Karpas-422 (cell line): ENCODE results near the gene GSS. TPM values are rescaled to one million over a fixed set of nuclear protein-coding genes. Genes with fewer than 3 reads are reported as not detected.

ENCODE experiments used
- DNase-seq: peaks from one replicate; pipeline ENCODE4 v3.0.0-alpha.2; 2015
- H2AFZ ChIP-seq: fragments of 200-600 bp; sonication (generic); 2 replicates; pipeline ENCODE4 v1.6.1; 2014; ENCODE audit warnings: antibody characterized with exemption, low read length, mixed read lengths
- H3K27ac ChIP-seq: fragments of 200-600 bp; sonication (generic); 2 replicates; pipeline ENCODE4 v1.5.1; 2014; ENCODE audit warnings: mild to moderate bottlenecking, low read length, moderate library complexity
- H3K27me3 ChIP-seq: fragments of 200-600 bp; sonication (generic); 2 replicates; pipeline ENCODE4 v1.6.1; 2014; ENCODE audit warnings: low read length, mixed read lengths
- H3K36me3 ChIP-seq: fragments of 200-600 bp; sonication (generic); 2 replicates; pipeline ENCODE4 v1.6.1; 2014; ENCODE audit warnings: low read length, mixed read lengths; ENCODE audit not compliant: insufficient read depth
- H3K4me1 ChIP-seq: fragments of 200-600 bp; sonication (generic); 2 replicates; pipeline ENCODE4 v1.6.1; 2014; ENCODE audit warnings: mild to moderate bottlenecking, low read length, mixed read lengths
- H3K4me2 ChIP-seq: fragments of 200-600 bp; sonication (generic); 2 replicates; pipeline ENCODE4 v1.6.1; 2014; ENCODE audit warnings: low read length, low read depth, mild to moderate bottlenecking; ENCODE audit not compliant: poor library complexity, severe bottlenecking
- H3K4me3 ChIP-seq: fragments of 200-600 bp; sonication (generic); 2 replicates; pipeline ENCODE4 v1.5.1; 2014; ENCODE audit warnings: mild to moderate bottlenecking, antibody characterized with exemption, low read length, mixed read lengths
- H3K79me2 ChIP-seq: fragments of 200-600 bp; sonication (generic); 2 replicates; pipeline ENCODE4 v1.6.1; 2014; ENCODE audit warnings: mild to moderate bottlenecking, low read length, mixed read lengths
- H3K9ac ChIP-seq: fragments of 200-600 bp; sonication (generic); 2 replicates; pipeline ENCODE4 v1.6.0; 2014; ENCODE audit warnings: low read length
- H3K9me2 ChIP-seq: fragments of 200-600 bp; sonication (generic), shearing (Covaris generic); replicated peaks from 2 replicates; pipeline ENCODE4 v1.6.0; 2014; ENCODE audit warnings: mild to moderate bottlenecking, low read length, moderate library complexity; ENCODE audit not compliant: insufficient read depth
- H3K9me3 ChIP-seq: fragments of 300-700, 200-600 bp; sonication (generic); 2 replicates; pipeline ENCODE4 v1.6.1; 2014; ENCODE audit warnings: low read length, mixed read lengths
- H4K20me1 ChIP-seq: fragments of 200-600 bp; sonication (generic); 2 replicates; pipeline ENCODE4 v1.6.1; 2014; ENCODE audit warnings: mild to moderate bottlenecking, antibody characterized with exemption, low read length, low read depth; ENCODE audit not compliant: insufficient read depth
- total RNA-seq: library from RNA; depleted of rRNA; stranded (reverse); fragments of >200 nt; shearing (Covaris generic); gene quantifications from 2 replicates; pipeline ENCODE4 v1.2.3, GENCODE V29; 2014; ENCODE audit warnings: low replicate concordance

The GSS gene
- total RNA-seq, 1 experiment from 2014 or later, result 24.7 TPM

GRCh38 chr20:34922654-34923381 lies 32.8 kb downstream of the GSS start:
- Histone ChIP-seq H3K79me2 (no peaks in the 10 kb centered on the region), H3K27ac (no peak overlapping the region), H3K9me3 (no peaks in the 10 kb centered on the region), H3K4me1 (no peaks in the 10 kb centered on the region), H2AFZ (no peak overlapping the region), H3K4me3 (no peak overlapping the region), H3K9me2 (no peaks in the 10 kb centered on the region), H3K27me3 (no peaks in the 10 kb centered on the region), H3K4me2 (no peak overlapping the region), H3K9ac (no peak overlapping the region), H3K36me3 (no peaks in the 10 kb centered on the region), H4K20me1 (no peaks in the 10 kb centered on the region)
- no peak for DNase-seq

DNA sequence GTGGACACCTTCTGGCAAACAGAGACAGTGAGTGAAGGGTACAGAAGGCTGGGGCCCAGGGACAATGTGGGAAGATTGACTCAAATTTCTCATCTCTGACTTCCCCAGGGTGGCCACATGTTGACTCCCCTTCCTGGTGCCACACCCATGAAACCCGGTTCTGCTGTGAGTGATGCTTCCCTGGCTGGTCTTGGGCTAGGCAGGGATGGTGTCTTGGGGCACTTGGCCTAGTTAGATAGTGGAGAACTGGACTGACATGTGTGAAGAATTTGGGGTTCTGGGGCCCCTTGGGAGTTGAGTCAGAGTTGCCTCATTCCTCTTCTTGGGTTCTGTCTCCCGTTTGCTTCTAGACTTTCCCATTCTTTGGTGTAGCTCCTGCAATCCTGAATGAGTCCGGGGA lies 34.2 kb downstream of the GSS start:
- H3K79me2 ChIP-seq, result no peaks in the 10 kb centered on the region
- no peak overlapping the region for H3K9ac ChIP-seq
- no peaks in the 10 kb centered on the region for H3K9me3 ChIP-seq
- H3K27ac ChIP-seq, result no peak overlapping the region
- H3K27me3 ChIP-seq, result no peaks in the 10 kb centered on the region
- no peaks in the 10 kb centered on the region for H3K36me3 ChIP-seq
- no peaks in the 10 kb centered on the region for H4K20me1 ChIP-seq
- no peaks in the 10 kb centered on the region for H3K4me1 ChIP-seq
- H2AFZ ChIP-seq, result no peak overlapping the region
- no peak overlapping the region for H3K4me3 ChIP-seq
- H3K9me2 ChIP-seq, result no peaks in the 10 kb centered on the region
- no peak overlapping the region for H3K4me2 ChIP-seq
- no peak for DNase-seq

- Histone ChIP-seq H3K79me2 (no peaks in the 10 kb centered on the region), H3K9me3 (no peaks in the 10 kb centered on the region), H3K36me3 (no peaks in the 10 kb centered on the region), H3K4me3 (no peak overlapping the region), H4K20me1 (no peaks in the 10 kb centered on the region), H3K4me2 (no peak overlapping the region), H2AFZ (no peak overlapping the region), H3K27ac (no peak overlapping the region), H3K27me3 (no peaks in the 10 kb centered on the region), H3K4me1 (no peaks in the 10 kb centered on the region), H3K9ac (no peak overlapping the region), H3K9me2 (no peaks in the 10 kb centered on the region)
- DNase-seq, result no peak
Measured at GRCh38 chr20:34920055-34920454, 35.6 kb downstream of the GSS start.

DNA sequence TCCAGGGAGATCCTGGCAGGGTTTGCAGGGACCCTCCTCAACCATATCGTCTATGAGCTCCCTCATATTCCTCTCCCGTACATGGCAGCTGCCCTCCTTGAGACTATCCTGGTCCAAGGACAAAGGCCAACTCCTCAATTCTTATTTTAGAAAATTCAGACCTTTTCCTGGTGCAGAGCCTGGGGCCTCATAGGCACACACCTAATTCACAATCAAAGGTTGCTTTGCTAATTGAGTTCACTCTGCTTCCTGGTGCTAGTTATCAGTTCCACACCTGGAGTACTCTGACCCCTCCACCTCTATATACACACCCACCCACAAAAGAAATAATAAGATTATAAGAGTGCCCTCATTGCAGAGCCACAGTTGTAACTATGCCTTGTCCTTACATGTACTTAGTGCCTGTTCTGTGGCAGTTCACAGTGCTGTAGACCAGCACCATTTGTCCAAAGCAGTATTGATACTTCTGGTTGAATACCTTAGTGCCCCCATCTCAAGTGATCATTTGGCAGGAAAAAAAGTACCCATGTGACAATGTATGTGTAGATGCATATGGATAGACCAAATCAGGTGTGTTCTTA lies 38.7 kb downstream of the GSS start:
- Histone ChIP-seq H4K20me1 (no peaks in the 10 kb centered on the region), H3K9ac (no peak overlapping the region), H3K4me2 (no peak overlapping the region)

GRCh38 chr20:34915749-34916455 lies 39.7 kb downstream of the GSS start:
- Histone ChIP-seq H3K27ac (no peak overlapping the region), H3K9me2 (no peaks in the 10 kb centered on the region), H3K4me3 (no peak overlapping the region), H2AFZ (no peak overlapping the region), H3K79me2 (no peaks in the 10 kb centered on the region), H3K27me3 (no peaks in the 10 kb centered on the region), H3K4me1 (no peaks in the 10 kb centered on the region), H4K20me1 (no peaks in the 10 kb centered on the region), H3K9me3 (no peaks in the 10 kb centered on the region), H3K4me2 (no peak overlapping the region), H3K9ac (no peak overlapping the region), H3K36me3 (no peaks in the 10 kb centered on the region)
- no peak for DNase-seq

More for the DNA sequence above, 38.7 kb downstream of the GSS start:
- H3K27me3 ChIP-seq, result no peaks in the 10 kb centered on the region
- no peaks in the 10 kb centered on the region for H3K79me2 ChIP-seq
- H2AFZ ChIP-seq, result no peak overlapping the region
- H3K4me3 ChIP-seq, result no peak overlapping the region
- H3K9me3 ChIP-seq, result no peaks in the 10 kb centered on the region
- no peak overlapping the region for H3K27ac ChIP-seq
- H3K4me1 ChIP-seq, result no peaks in the 10 kb centered on the region
- no peaks in the 10 kb centered on the region for H3K9me2 ChIP-seq
- DNase-seq, result no peak
- no peaks in the 10 kb centered on the region for H3K36me3 ChIP-seq

DNA sequence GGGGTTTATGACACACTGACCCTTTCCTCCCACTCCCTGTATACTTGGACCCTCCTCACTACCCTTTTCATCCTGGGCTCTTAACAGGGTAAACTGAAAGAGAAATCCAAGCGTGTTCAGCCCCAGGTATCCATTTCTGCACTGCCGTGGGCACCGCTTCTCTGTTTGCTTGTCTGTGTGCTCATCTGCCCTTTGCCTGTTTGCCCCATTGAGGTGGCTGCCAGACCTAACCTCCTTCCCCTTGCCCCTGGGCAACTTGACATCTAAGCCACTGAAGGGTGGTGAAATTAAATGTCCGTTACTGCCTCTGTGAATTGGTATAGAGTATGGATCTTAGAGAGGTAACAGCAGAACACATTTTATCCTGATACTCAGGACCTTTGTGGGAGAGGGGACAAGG lies 40.5 kb downstream of the GSS start:
- H3K9me3 ChIP-seq, result no peaks in the 10 kb centered on the region
- H2AFZ ChIP-seq, result no peak overlapping the region
- no peaks in the 10 kb centered on the region for H4K20me1 ChIP-seq
- DNase-seq, result peak; percentile 14
- H3K4me3 ChIP-seq, result no peak overlapping the region
- no peaks in the 10 kb centered on the region for H3K9me2 ChIP-seq
- H3K9ac ChIP-seq, result no peak overlapping the region
- no peaks in the 10 kb centered on the region for H3K36me3 ChIP-seq
- H3K27ac ChIP-seq, result no peak overlapping the region
- no peaks in the 10 kb centered on the region for H3K27me3 ChIP-seq
- H3K4me2 ChIP-seq, result no peak overlapping the region
- no peaks in the 10 kb centered on the region for H3K79me2 ChIP-seq
- H3K4me1 ChIP-seq, result no peaks in the 10 kb centered on the region

DNA sequence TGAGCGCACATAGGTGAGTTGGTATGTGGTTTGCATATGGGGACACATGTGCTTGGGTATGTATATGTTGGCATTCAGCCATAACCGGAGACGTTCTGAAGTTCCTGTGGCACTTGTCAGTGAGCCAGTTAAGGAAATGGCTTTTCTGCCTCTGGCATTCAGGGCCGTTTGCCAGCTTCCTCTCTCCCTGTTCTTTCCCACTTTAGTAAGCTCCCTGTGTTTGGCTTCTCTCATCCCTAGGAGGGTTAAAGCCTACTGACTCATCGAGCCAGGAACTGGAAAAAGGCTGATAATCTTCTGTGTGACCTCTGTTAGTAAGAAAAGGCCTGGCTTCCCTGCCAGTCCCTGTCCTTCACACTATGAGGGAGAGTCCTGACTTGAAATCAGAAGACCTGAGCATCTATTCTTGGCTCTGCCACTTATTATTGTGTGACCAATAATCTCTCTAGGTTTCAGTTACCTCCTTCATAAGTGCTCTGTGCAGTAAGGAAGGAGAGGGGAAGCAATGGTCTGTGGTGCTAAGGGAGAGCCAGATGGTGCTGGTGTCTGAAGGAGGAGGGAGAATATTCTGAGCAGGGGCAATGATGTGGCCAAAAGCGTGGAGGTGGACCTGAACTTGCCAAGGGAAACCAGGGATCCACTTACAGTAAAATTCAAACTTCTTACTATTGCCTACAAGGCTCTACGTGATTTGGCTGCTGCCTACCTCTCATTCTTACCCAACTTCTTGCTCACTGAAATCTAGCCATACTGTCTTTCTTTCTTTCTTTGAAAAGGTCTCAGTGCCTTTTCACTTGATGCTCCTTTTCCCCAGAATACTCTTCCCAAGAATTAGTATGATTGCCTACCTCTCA lies 47.8 kb downstream of the GSS start:
- no peak overlapping the region for H3K4me2 ChIP-seq
- H2AFZ ChIP-seq, result no peak overlapping the region
- no peak for DNase-seq
- no peaks in the 10 kb centered on the region for H3K79me2 ChIP-seq
- H3K36me3 ChIP-seq, result no peaks in the 10 kb centered on the region
- H3K4me3 ChIP-seq, result no peak overlapping the region
- no peak overlapping the region for H3K27ac ChIP-seq
- no peaks in the 10 kb centered on the region for H3K4me1 ChIP-seq
- no peaks in the 10 kb centered on the region for H4K20me1 ChIP-seq
- no peaks in the 10 kb centered on the region for H3K27me3 ChIP-seq
- no peaks in the 10 kb centered on the region for H3K9me2 ChIP-seq
- H3K9me3 ChIP-seq, result no peaks in the 10 kb centered on the region
- H3K9ac ChIP-seq, result no peak overlapping the region

GRCh38 chr20:34904202-34904621 lies 51.4 kb downstream of the GSS start:
- no peaks in the 10 kb centered on the region for H3K9me2 ChIP-seq
- no peaks in the 10 kb centered on the region for H3K4me1 ChIP-seq
- no peak overlapping the region for H3K9ac ChIP-seq
- H3K9me3 ChIP-seq, result no peaks in the 10 kb centered on the region
- no peak for DNase-seq
- H4K20me1 ChIP-seq, result no peaks in the 10 kb centered on the region
- H3K27ac ChIP-seq, result no peak overlapping the region
- no peak overlapping the region for H3K4me2 ChIP-seq
- H2AFZ ChIP-seq, result no peak overlapping the region
- H3K4me3 ChIP-seq, result no peak overlapping the region
- no peaks in the 10 kb centered on the region for H3K79me2 ChIP-seq
- no peaks in the 10 kb centered on the region for H3K36me3 ChIP-seq
- H3K27me3 ChIP-seq, result no peaks in the 10 kb centered on the region
